OCI-M2 (cell line): ENCODE measurements around the gene SMYD1.

ENCODE experiments used
- DNase-seq: peaks from one replicate; lab custom pipeline; 2025; ENCODE audit not compliant: unreplicated experiment; lab: John Stamatoyannopoulos, UW

The SMYD1 gene

DNA sequence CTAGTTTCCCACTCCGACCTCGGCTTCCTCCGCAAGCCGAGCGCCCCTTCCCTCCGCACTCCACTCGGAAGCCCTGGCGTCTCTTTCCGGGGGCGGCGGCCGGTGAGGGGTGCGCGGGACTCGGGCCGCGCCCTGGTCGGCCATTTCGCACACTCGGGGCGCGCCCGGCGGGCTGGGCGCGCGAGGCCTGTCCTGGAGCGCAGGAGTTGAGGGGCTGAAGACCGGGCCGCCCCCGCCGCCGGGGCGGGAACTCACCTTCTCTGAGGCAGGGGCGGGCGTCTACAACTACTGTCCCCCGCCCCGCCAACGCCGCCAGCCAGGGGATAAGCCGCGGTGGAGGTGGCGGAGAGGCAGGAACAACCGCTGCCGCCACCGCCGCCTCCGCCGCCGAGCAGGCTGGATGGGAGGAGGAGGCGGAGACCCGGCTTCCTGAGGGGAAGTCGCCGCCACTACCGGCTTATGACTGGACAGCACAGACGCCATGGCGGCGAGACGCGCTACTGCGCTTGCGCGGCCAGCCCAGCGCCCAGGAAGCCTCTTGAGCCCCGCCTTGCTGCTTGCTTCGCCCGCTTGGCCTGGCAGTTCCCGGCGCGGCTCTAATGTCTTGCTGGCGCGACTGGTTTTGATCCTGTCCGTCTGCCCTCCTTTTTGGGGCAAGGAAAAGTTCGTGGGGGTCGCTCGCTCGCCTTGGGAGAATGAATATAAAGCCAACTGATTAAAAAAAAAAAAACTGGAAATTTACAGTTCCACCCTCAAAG, 12.1 kb upstream of the SMYD1 start, which contains the start of gene KRCC1:
Gene KRCC1, minus strand, starts transcription at position 413 of the 758 bp plus-strand sequence. CDS start 27,220 bp downstream, outside the sequence.
- DNase-seq = peak; percentile 79

DNA sequence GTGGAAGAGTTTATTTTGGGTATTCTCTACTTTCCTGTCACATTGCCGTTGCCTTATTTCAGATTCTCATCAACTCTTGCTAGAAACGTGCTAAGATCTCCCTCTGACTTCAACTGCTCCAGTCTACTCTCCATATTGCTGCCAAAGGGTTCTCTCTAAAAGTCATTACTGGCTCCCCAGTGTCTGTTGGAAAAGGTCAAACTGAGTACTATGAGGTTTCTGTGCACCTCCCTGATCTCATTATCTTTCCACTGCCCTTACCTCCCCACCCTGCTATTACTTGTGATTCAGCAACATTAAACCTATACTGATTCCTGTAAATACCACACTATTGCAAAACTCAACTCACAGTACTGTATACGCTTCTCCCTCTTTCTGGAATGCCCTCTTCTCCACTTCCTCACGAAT, 10.2 kb upstream of the SMYD1 start:
- no peak for DNase-seq

GRCh38 chr2:88058191-88058590, 9.4 kb upstream of the SMYD1 start:
- DNase-seq = no peak

DNA sequence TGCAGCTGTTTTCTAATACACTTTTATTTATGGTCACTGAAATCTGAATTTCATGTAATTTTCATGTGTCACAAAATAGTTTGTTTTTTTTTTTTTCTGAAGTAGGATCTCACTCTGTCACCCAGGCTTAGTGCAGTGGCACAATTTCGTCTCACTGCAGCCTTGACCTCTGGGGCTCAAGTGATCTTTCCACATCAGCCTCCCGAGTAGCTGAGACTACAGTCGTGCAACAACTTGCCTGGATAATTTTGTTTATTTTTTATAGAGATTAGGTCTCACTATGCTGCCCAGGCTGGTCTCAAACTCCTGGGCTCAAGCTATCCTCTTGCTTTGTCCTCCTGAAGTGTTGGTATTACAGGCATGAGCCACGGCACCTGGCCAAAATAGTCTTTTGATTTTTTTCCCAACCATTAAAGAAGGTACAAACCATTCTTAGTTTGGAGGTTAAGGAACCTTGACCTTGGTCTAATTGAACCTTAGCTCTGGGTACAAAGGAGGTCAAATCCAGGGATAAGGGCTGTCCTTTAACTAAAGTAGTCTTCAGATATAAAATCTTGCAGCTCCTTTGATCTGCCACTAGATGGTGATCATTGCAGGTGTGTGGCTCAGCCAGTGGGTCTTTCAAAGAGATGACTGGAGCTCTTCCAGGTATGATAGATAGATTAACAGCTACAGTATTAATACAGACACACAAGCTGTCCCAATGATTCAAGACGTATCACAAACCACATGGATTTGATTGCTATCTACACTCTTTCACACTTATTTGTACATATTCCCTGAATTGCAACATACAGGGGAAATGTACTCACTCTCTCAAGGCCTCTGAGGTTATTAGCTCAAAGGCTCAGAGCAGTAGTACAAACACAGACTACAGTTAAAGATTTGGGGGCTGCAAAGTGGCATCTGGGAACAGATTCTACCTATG, 7.4 kb upstream of the SMYD1 start:
- no peak for DNase-seq

GRCh38 chr2:88060907-88061275, 6.7 kb upstream of the SMYD1 start:
- no peak for DNase-seq

- no peak for DNase-seq
Measured at GRCh38 chr2:88061295-88061694, 6.3 kb upstream of the SMYD1 start.

- DNase-seq = no peak
Measured at GRCh38 chr2:88066543-88066942, 1.1 kb upstream of the SMYD1 start.

GRCh38 chr2:88067189-88067588, 436 bp upstream of the SMYD1 start:
- DNase-seq = no peak

- DNase-seq = no peak
Measured at GRCh38 chr2:88068044-88068443, 419 bp downstream of the SMYD1 start.

GRCh38 chr2:88069117-88069516, 1.5 kb downstream of the SMYD1 start:
- DNase-seq = no peak

- no peak for DNase-seq
Measured at GRCh38 chr2:88070055-88070454, 2.4 kb downstream of the SMYD1 start.

GRCh38 chr2:88071365-88071764, 3.7 kb downstream of the SMYD1 start:
- no peak for DNase-seq

- DNase-seq = no peak
Measured at GRCh38 chr2:88074150-88074549, 6.5 kb downstream of the SMYD1 start.

DNA sequence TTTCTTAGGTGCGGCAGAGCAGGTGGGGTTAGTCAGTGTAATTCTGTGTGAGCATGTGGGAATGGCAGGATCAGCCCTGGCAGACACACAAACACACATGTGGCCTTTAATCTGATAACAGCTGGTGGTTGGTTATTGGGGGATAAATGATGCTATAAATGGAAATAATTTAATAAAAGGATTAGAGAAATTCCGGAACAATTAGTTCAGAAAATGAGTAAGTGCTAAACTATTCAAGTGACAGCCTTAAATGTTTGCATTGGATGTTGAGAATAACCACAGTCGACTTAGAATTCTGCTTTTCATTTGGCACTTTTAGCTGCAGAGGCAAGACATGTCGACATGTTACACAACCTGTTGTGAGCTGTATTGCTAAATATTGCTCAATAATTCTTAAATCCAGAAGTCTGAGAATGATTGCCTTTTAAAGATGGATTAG, 7.2 kb downstream of the SMYD1 start:
- no peak for DNase-seq

GRCh38 chr2:88077080-88077479, 9.5 kb downstream of the SMYD1 start:
- no peak for DNase-seq

DNA sequence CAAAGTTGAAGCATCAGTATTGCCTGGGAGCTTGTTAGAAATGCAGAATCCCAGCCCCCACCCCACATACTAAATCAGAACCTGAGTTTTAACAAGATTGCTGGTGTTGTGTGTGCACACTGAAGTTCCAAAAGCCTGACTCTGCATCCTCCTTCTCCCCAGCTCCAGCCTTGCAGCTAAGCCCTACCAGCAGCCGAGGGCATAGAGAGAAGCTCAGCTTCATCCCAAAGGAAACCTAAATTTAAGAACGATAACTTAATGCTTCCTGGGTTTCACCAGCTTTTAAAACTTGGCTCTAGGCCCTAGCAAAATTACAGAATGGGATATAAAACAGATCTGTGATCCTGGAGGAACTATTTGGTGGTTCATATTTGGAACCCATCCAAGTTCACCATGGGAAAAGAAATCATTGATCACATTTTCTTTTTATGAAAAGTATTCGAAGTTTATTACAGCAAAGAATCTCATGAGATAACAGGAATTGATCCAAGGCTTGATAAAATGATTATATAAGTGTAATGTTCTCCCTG, 11.1 kb downstream of the SMYD1 start:
- DNase-seq = no peak

DNA sequence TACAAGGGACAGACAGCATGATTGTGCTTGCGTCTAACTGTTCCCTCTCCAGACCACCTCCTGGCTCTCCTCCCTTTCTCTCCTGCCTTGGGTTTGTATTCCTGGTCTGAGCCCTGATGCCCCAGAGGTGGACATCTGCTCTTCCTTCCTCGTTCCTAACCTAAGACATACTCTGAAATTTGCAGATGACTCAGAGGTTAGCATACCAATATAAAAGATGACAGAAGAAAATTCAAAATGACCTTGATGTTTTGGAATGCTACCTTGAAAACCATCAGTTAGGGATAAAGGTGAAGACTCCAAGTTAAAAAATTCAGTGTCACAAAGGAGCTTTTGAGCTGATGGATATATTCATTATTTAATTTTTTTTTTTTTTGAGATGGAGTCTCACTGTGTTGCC, 12.9 kb downstream of the SMYD1 start:
- DNase-seq = no peak

GRCh38 chr2:88081924-88082608, 14.4 kb downstream of the SMYD1 start:
- DNase-seq = no peak

DNA sequence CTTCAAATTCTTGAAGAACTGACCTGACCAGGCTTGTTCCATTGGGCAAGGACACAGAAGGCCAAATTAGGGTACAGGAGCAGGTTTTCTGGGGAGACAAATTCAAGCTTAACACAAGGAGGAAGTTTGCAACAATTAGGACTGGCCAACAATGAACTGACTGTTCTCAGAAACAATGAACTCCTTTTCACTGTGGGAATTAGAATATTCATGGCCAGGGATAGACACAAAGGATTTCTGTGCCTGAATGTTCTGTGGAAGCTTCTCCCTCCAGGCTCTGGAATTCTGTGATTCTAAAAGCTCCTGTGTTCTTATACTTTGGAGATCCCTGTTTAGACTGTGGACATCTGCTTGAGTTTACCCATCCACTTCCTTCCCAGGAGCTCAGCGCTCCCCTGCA, 15.2 kb downstream of the SMYD1 start:
- no peak for DNase-seq

DNA sequence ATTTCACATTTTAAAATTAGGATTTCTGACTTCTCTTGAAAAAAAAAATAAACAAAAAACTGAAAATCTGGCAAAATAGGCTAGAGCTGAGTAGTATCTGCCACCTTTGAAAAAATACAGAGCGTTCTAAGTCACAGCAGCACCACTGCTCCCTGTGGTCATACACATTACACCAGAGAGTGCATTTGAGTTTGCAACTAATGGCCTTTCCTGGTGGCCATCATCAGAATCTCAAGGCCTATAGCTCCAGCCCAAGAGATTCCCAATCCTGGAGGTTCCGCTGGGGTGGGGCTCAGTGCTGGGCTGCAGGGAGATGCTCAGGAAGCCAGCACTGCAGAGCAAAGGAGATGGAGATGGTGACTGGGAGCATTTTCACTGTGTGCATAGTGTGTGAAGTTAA, 17.5 kb downstream of the SMYD1 start:
- no peak for DNase-seq

DNA sequence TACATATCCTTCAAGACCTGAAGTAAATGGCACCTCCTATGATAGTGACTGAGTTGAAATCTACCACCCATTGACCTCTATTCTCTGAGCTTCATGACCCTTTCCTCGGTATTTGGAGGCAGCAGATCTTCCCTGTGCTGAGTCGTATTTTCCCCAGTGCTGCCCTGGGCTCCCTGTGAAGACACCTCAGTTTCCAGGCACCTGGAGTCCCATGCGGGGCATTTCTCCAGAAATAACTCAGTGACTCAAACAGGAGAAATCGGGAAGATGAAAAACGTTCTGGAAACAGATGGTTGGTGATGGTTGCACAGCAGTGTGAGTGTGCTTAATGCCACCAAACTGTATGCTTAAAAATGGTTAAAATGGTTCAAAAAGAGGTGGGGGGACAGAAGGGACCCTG, 18.0 kb downstream of the SMYD1 start:
- DNase-seq = no peak
